ENCODE data around the gene GHRL.
"Not testable (repeated sequence)": the region's sequence is repeated elsewhere in the genome, so short reads cannot be mapped to it uniquely, and the experiment has no call there.

Gene GHRL

DNA sequence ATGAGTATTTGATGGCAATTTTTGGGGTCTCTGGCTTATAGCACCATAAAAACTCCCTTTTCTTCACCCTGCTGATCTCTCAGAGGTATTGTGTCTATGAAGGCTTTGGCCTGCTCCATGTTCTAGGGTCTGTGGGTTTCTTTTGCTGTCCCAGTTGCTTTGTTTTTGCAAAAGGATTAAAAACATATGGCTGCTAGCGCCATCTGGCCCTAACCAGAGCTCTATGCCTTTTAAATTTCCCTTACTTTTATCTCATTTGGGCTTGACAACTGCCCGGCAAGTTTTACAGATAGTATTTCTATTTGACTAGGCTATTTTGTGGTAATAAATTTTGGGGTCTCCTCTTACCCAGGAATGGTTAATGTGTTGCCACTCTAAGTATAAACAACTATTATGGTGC, 6.4 kb upstream of the GHRL start:
- DNase-seq (ENCODE audit: low read depth in 2 of 2) = no peak

DNA sequence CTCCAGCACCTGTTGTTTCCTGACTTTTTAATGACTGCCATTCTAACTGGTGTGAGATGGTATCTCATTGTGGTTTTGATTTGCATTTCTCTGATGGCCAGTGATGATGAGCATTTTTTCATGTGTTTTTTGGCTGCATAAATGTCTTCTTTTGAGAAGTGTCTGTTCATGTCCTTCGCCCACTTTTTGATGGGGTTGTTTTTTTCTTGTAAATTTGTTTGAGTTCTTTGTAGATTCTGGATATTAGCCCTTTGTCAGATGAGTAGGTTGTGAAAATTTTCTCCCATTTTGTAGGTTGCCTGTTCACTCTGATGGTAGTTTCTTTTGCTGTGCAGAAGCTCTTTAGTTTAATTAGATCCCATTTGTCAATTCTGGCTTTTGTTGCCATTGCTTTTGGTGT, 5.3 kb upstream of the GHRL start:
- not testable (repeated sequence) for DNase-seq (ENCODE audit: low read depth in 2 of 2)

DNA sequence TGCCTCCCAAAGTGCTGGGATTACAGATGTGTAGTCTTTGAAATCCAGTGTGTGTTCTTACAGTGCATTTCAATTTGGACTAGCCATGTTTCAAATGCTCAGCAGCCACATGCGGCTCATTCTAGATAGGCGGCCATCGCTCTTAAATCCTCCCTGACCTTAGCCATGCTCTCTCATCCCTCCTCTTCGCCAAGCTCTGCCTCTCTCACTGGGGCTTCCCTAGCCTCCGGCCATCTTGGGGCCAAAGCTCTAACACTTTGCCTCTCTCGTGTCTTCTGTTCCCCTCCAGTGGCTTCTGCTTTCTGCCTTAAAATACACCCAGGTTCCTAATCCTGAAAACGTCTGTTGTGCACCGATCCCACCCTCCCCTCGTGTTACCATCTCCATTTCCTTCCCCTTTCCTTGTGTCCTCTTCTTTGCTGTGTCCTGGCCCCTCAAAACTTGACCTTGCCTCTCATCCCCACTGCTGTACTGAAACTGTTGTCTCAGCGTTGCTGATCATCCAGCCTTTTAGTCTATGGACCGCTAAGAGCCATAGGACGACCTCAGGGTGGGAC, 1.4 kb upstream of the GHRL start:
- DNase-seq (ENCODE audit: low read depth in 2 of 2) = no peak

DNA sequence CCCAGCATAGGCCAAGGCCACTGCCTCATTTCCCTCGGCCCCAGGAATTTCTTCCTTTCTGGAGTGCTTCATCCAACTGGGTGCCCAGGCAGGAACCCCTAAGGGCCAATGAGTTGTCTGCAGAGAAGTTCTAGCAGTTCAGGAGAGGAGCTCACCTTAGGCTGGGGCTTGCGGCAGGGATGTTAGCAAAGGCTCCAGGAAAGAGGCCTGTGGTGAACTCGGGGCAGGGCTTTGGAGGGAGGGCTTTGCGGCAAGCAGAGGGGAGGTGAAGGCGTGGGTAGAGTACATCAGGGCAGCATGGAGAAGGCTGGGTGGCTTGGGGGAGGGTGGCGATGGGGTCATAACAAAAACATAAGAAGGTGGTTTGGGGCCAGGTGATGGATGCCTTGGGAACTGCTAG, 1.1 kb downstream of the GHRL start:
- DNase-seq (ENCODE audit: low read depth in 2 of 2) = no peak

DNA sequence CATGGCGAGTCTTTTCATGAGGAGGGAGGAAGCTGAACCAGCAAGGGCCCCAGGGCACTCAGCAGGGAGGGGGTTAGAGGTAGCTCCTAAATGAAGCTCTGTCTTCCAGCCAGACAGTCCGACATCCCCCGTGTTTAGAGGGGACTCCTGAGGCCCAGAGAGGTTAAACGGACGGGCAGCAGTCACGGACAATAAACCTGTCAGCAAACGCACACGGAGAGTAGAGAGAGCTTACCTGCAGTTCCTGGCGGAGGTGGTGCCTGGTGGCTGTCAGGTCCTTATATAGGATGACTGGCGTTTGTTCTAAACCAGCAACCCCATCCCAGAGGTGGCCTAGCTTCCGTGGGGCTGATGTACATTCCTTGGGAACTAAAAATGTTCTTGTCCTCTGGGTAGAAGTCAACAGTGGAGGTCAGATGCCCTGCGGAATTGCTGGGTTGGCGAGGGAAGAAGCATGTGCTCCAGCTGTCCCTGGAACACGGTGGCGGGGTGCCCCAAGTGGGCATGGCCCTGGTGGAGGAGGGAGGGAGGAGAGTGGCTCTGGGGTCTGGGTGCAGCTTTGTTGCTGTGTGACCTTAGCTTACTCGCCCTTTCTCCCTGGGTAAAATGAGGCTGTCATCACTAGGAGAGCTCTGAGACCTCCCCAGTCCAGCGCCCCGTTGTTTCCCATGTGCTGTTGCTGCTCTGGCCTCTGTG, 2.1 kb downstream of the GHRL start:
- no peak for DNase-seq (ENCODE audit: low read depth in 2 of 2)

DNA sequence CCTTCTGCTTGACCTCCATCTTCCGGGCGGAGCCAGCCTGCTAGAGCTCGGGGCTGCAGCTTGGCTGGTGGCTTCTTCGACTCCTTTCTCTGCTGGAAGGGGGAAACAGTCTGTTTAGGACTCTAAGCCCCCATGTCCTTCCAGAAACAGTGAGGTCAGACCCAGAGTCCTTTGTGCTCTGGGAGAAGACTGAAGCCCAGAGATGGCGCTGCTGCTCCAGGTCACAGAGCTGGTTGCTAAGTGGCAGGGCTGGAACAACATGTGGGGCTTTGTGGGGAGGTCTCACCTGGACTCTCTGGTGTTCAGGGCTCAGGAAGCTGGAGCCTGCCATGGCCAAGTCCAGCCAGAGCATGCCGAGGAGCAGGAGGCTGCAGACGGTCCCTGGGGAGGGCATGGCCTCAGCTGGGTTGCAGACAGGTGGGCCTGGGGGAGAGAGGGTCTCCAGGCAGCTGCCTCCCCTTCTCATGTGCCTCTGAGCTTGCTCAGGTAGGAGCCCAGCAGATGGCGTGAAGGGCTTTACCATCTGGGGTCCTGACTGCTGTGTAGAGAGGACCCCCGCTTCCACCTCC, 2.9 kb downstream of the GHRL start:
- no peak for DNase-seq (ENCODE audit: low read depth in 2 of 2)

DNA sequence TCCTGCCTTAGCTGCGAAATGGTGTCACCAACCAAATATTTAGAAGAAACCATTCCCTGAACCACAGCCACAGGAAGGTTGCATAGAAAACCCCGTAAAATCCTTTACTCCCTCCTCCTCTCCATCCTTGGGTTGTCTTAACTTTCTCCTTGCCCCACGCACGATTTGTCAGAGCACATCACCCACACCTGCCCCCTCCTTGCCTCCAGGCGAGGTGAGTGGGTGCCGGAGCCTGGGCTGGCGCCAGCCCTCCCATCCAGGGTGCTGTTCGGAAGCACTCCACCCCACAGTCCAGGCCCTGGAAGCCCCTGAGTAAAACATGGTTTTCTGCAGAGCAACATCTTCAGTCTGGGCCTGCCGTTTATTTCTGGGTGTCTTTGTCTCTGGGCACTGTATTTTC, 3.7 kb downstream of the GHRL start:
- no peak for DNase-seq (ENCODE audit: low read depth in 2 of 2)

DNA sequence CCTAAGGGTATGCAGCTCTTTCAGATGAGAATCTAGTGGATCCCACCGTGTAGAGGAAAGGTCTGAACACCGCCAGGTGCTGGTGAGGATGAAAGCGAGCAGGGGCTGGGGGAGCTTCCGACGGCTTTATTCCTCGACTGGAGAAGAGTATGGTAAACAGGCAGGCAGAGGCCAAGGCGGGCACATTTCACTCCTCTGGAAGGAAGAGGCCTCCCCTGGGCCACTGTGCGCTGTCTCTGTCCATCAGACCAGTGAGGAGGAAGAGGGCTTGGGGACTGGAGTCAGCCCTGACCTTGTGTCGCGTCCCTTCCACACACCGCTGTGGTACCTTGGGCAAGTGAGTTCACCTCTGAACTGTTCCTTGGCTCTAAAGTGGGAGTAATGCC, 4.2 kb downstream of the GHRL start:
- DNase-seq (ENCODE audit: low read depth in 2 of 2) = no peak

DNA sequence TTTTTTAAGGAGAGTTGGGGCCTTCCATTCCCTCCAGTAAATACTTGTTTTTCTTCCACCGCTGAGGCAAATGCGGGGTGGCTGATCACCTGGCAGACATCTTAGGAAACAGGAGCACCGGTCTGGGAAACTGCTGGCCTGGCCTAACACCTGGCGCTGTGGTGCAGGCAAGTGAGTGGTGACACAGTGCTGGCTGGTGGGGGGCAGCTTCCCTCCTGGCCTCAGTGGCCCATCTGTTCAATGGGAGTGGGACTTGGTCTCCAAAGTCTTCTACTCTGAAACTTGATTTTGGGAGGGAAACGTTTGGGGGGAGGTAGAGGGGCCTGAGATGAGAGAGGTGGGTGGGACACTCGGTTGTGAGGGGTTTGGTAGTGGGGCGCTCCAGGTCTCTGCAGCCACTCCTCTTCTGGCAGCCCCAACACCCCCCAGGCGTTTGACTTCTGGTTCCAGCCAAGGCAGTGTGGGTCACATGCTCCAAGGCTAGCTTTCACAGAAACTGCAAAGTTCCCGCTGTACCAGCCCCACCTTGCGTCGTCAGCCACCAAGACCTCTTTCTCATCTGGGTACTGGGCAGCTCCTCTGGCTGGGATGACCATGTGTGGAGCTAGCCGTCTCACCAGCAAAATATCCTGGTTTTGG, 4.7 kb downstream of the GHRL start:
- DNase-seq (ENCODE audit: low read depth in 2 of 2) = no peak

DNA sequence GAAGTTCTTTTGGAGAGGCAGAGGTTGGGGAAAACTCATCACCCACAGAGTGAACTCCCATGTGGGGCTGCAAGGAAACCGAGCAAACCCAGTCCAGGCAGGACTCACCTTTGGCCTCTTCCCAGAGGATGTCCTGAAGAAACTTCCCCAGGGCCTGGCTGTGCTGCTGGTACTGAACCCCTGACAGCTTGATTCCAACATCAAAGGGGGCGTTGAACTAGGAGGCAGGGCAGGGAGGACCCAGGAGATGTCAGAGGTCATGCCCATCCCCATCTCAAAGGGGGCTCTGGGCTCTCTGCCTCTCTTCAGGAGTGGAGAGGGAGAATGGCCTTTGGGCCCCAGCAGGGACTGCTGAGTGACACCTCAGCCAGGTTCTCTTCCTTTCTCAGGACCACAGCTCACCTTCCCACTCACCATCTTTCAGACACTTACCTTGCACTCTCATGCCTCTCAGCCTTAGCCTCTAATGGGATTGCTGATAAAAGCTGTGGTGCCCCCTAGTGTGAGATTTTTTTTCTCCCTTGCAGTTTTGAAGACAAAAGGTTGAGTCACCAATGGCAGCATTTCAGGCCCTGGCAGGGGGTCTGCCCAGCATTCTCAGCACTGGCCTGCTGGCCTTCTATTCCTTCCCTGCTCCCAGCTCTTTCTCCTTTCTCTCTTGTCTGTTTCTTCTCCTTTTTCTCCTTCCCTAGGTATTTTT, 6.0 kb downstream of the GHRL start:
- no peak for DNase-seq (ENCODE audit: low read depth in 2 of 2)

DNA sequence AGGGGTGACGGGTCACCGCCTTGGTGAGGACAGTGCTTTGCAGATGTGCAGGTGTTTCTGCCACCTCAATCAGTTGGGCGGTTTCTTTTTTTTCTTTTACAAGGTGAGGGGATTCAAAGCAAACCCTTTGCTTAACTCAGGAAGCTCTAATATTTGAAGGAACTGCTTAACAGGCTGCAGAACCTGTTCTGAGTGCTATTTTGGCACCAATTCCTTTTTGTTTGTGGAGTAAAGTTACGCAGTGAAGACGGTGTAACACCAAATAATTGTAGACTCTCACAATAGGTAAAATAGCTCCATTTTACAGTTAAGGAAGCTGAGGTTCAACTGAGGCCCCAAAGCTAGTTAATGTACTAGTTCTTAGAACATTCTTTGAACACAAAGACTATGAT, 6.6 kb downstream of the GHRL start:
- DNase-seq (ENCODE audit: low read depth in 2 of 2) = no peak

DNA sequence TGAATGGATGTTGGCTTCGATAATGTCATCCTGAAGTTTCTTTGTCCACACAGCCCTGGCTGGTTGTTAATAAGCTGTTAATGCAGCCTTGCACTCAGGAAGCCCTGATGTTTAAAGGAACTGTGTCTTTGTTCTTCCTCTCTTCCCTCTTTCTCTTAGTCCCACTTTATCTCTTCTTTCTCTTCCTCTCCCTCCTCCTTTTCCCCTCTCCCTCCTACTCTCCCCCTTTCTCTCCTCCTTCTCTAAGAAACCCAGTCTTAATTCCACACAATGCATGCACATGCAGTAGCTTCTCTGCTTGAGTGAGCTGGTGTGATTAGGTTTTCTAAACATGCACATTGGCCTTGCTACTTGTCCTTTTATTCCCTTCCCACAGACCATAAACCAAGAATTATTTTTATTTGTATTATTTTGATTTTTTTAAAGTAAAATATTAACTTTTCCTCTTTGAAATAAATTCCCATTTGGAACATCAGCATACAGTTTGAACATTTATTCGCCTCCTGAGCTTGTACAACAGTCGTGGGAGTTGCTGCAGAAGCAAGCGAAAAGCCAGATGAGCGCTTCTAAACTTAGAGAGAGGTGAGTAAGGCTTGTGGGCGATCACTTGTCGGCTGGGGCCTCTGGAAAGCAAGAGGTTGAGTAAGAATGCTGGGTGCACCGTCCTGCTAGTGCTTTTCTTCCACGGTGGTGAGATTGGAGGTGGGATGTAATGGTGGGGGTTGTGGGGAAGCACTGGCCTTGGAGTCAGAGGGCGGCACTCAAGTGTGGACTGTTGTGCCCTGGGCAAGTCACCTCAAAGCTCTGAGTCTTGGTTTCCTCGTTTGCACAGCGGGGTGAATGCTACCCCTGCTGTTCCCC, 7.2 kb downstream of the GHRL start:
- no peak for DNase-seq (ENCODE audit: low read depth in 2 of 2)

DNA sequence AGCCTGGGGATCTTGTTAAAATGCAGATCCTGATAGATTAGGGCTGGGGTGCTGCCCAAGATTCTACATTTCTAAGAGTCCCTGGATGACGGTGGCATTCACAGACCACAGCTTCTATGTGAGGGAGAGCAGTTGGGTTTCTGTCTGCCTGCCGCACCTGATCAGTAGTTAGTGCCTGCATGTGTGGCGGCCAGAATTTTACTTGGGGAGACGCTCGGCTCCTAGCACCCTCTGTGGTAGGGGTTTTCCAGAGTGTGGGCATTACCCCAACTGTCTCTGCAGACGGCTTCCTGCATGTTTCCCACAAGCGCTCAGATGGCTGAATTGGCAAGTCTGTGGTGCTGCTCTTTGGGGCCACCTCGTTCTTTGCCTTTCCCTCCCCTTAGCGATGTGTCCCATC, 8.3 kb downstream of the GHRL start:
- no peak for DNase-seq (ENCODE audit: low read depth in 2 of 2)

DNA sequence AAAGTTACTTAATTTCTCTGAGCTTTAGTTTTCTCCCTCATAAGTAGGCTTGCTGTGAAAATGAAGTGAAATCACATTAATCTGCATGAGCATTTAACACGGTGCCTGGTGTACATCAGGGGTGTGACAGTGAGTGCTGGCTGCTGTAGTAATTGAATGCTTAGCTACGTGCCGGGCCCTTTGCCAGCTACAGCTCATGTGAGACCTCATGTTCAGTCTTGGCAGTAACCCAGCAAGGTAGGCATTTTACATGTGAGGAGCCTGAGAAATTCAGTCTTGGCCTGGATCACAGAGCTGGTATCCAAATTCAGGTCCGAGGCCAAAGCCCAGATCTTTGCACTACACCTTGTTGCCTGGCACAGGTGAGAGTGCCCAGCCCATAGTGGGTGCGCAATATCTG, 9.1 kb downstream of the GHRL start:
- DNase-seq (ENCODE audit: low read depth in 2 of 2) = no peak

DNA sequence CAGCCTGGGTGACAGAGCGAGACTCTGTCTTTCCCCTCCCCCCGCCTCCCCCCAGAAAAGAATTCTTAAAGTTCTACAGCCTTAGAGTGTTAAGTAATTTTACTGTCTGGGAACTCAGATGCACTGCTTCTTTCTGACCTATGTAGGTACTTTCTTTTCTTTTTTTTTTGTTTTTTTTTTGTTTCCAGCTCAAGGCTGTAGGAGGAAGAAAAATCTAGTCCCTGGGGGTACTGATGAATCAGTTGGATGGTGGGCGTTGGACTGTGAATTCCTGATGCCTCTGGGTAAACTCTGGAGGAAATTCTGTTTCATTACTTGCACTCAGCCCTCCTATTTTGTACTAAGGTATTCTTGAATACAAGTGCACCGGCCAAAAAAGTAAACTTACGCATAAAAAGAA, 10.8 kb downstream of the GHRL start:
- no peak for DNase-seq (ENCODE audit: low read depth in 2 of 2)

DNA sequence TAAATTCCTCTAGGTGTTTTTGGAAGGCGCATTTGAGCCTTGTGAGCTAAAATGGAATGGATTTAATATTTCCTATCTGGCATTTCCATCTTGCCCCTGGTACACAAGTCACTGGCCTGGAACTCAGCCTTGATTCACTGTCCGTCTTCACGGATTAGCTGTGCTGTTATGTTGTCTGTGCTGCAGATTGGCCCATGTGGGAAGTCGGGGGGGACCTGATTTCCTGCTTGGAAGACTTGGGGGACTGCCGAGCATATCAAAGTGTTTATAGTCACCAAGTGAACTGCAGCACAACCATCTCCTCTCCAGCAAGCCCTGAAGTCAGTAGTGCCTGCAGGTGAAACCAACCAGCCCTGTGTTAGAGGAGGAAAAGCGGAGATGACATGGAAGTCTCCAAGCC, 12.2 kb downstream of the GHRL start:
- no peak for DNase-seq (ENCODE audit: low read depth in 2 of 2)

DNA sequence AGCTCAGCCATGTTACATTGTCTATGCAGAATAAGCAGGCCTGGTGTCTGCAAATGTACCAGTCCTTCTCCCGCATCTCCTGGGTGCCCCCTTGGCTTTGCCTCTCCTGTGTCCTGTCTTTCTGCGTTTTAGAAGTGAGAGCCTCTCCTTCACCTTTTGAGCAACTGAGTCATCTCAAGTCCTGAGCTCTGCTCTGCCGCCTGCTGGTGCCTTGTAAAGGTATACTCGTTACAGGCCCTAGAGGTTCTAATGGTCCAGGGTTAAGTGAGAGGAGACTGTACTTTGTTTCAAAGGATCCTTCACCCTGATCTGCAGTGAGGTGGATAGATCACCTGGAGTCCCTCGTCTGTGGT, 12.6 kb downstream of the GHRL start:
- no peak for DNase-seq (ENCODE audit: low read depth in 2 of 2)

DNA sequence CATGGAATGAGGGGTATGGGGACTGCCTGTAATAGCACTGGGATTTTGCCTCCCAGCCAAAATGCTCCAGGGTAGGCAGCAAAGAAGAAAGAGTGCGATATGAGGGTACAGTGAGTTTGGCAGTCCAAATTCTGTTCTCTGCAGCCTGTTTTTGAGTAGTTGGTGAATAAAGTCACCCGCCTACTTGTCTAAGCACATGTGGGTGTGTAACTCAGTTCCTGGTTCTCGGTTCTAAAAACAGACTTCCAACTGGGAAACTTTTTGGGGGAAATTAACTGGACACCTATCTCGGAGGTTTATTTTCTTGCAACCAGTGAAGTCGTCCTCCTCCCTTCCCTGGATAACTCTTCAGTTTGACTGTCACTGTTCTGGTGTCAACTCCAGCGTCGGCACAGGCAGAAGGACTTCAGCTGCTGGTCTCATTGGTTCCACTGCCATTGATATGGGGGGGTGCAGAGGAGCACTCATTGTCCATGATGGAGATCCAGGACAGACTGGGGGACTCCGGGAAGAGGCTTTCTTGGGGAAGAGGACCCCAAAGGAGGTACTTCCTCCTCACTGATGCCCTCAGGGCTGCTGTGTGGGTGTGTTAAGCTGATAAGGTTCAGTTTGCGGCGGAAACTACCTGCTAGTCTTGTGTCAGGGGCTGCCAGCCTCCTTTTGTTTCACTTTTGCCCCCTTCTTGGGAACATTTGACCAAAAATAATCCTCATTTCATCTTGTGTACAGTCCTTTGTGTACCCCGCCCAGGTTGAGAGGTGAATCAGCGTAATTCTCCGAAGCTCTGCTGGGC, 13.2 kb downstream of the GHRL start:
- DNase-seq (ENCODE audit: low read depth in 2 of 2) = no peak

DNA sequence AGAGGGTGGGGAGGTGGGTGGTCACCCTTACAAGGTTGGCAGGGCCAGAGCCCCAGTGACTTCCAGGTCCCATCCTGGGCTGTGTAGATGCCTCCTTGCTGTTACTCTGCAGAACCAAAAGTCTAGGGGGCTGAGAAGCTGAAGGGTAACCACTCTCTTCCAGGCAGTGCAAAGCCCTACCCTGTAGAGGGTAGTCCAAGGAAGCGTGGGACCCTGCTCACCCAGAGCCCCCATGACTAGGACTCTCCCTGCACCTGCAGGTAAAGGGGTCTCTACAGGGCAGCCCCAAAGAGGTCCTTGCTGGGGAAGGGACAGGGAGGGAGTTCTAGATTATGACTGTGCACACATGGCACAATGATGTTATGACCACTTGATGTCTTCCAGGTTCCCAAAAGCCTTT, 14.2 kb downstream of the GHRL start:
- no peak for DNase-seq (ENCODE audit: low read depth in 2 of 2)

DNA sequence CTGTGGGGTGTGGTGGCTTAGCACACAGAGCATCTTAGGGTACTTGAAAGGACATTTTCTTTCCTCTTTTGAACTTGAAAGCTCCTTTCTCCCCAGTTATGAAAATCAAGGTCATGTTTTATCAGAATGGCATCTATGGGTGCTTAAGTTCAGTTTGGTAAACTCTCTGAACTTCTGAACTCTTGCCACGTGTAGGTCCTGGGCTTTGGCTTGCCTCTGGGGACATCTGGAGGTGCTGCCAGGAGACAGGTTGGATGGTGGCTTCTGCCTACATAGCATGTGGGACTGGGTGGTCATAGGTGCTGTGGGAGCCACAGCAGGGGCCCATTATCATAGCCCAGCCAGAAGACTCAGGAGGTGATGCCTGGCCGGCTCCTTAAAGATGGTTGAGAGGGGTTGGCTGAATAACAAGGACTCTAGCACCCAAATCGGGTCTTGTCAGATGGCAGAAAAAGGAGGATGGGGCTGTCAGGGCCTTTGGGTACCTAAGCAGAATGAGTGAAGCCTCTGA, 15.6 kb downstream of the GHRL start:
- no peak for DNase-seq (ENCODE audit: low read depth in 2 of 2)

DNA sequence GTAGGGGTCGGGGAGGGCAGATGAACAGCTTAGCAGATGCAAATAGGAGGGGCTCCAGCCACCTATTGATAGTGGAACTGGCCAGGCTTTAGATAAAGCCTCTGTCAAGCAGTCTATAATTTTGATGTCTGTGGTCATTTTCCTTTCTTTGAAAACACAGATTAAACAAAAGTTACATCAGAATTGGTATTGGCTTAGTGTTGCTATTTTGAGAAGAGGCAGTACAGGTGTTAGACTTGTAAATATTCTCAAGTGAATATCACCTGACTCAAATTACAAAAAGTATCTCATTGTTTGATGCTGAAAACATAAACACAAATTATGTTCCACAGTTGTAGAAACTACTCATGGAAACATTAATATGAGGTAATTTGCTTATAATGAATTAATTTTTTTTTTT, 18.1 kb downstream of the GHRL start:
- DNase-seq (ENCODE audit: low read depth in 2 of 2) = no peak
